Activated T-helper 1 cell treated with anti-CD3 and anti-CD28 coated beads, Interleukin-2, amount 50 U/mL, for 16 hours (primary cell): ENCODE data around the gene ATP9A.
"Not testable (repeated sequence)": the region's sequence is repeated elsewhere in the genome, so short reads cannot be mapped to it uniquely, and the experiment has no call there.

ENCODE experiments used
- DNase-seq, 2 donors: peaks; one replicate each; pipeline ENCODE4 v3.0.0-alpha.2; 2020; ENCODE audit warnings: low read depth in 1 of 2, low spot score in 1 of 2

ATP9A gene

GRCh38 chr20:51697096-51697826, 70.9 kb downstream of the ATP9A start:
- DNase-seq, result no peak

- DNase-seq, result no peak
These were observed 71.7 kb downstream of the ATP9A start for GRCh38 chr20:51696304-51697071.

- DNase-seq, result no peak
These were observed 72.5 kb downstream of the ATP9A start for GRCh38 chr20:51695574-51696303.

- no peak for DNase-seq
These were observed 75.3 kb downstream of the ATP9A start for GRCh38 chr20:51692806-51693400.

GRCh38 chr20:51691703-51692102, 76.5 kb downstream of the ATP9A start:
- DNase-seq, result no peak

- no peak for DNase-seq
These were observed 79.5 kb downstream of the ATP9A start for GRCh38 chr20:51688600-51689244.

- DNase-seq, result no peak
These were observed 80.6 kb downstream of the ATP9A start for GRCh38 chr20:51687630-51688029.

- DNase-seq, result no peak
These were observed 81.1 kb downstream of the ATP9A start for GRCh38 chr20:51687108-51687507.

- not testable (repeated sequence) for DNase-seq
These were observed 82.7 kb downstream of the ATP9A start for GRCh38 chr20:51685494-51685893.

- no peak for DNase-seq
These were observed 88.0 kb downstream of the ATP9A start for GRCh38 chr20:51680067-51680749.

- no peak for DNase-seq
These were observed 88.8 kb downstream of the ATP9A start for GRCh38 chr20:51679254-51679921.

GRCh38 chr20:51678026-51678697, 90.0 kb downstream of the ATP9A start:
- no peak for DNase-seq

GRCh38 chr20:51668947-51669346, 99.2 kb downstream of the ATP9A start:
- DNase-seq, result no peak

GRCh38 chr20:51668515-51668914, 99.7 kb downstream of the ATP9A start:
- no peak for DNase-seq

GRCh38 chr20:51667491-51667890, 100.7 kb downstream of the ATP9A start:
- DNase-seq, result no peak

GRCh38 chr20:51667002-51667408, 101.2 kb downstream of the ATP9A start:
- DNase-seq, result no peak

GRCh38 chr20:51666126-51666525, 102.1 kb downstream of the ATP9A start:
- DNase-seq, result no peak

GRCh38 chr20:51665543-51666118, 102.6 kb downstream of the ATP9A start:
- DNase-seq, result no peak

GRCh38 chr20:51661609-51662178, 106.5 kb downstream of the ATP9A start:
- DNase-seq, result peak in 1 of 2 donors; percentile 35
